CD4-positive, alpha-beta T cell treated with Interleukin-12 subunit alpha and Interleukin-12 subunit beta, for 1 hour (primary cell): ENCODE measurements around the gene ELMOD3.
"Not testable (repeated sequence)": the region's sequence is repeated elsewhere in the genome, so short reads cannot be mapped to it uniquely, and the experiment has no call there.

ENCODE experiments used
- DNase-seq: peaks from one replicate; pipeline ENCODE4 v3.0.0-alpha.2; 2020

The ELMOD3 gene

GRCh38 chr2:85354286-85355072 lies at the start of gene ELMOD3, which contains the start of gene RETSAT:
Gene ELMOD3, plus strand, starts transcription at chr2:85354769. Its CDS starts 2,430 bp downstream, at chr2:85357199.
Gene RETSAT, minus strand, starts transcription at chr2:85354528. Its CDS starts 21 bp downstream, at chr2:85354507.
- peak; percentile 99 for DNase-seq

GRCh38 chr2:85307527-85307897 lies 47.1 kb upstream of the ELMOD3 start:
- no peak for DNase-seq

- DNase-seq = no peak
Observed at GRCh38 chr2:85308201-85308600, 46.4 kb upstream of the ELMOD3 start.

GRCh38 chr2:85308896-85309555 lies 45.5 kb upstream of the ELMOD3 start:
- DNase-seq = no peak

GRCh38 chr2:85309699-85310321 lies 44.8 kb upstream of the ELMOD3 start:
- peak; percentile 25 for DNase-seq

GRCh38 chr2:85310330-85310729 lies 44.2 kb upstream of the ELMOD3 start:
- no peak for DNase-seq

GRCh38 chr2:85312404-85312803 lies 42.2 kb upstream of the ELMOD3 start:
- no peak for DNase-seq

GRCh38 chr2:85314884-85315242 lies 39.7 kb upstream of the ELMOD3 start:
- no peak for DNase-seq

- not testable (repeated sequence) for DNase-seq
Observed at GRCh38 chr2:85315921-85316320, 38.6 kb upstream of the ELMOD3 start.

- DNase-seq = peak; percentile 23
Observed at GRCh38 chr2:85318222-85319074, 36.1 kb upstream of the ELMOD3 start.

- no peak for DNase-seq
Observed at GRCh38 chr2:85319796-85320195, 34.8 kb upstream of the ELMOD3 start.

GRCh38 chr2:85323351-85323987 lies 31.1 kb upstream of the ELMOD3 start:
- DNase-seq = no peak

GRCh38 chr2:85323988-85324367 lies 30.6 kb upstream of the ELMOD3 start:
- DNase-seq = not testable (repeated sequence)

GRCh38 chr2:85324639-85325465 lies 29.7 kb upstream of the ELMOD3 start:
- no peak for DNase-seq

- DNase-seq = no peak
Observed at GRCh38 chr2:85325466-85325811, 29.1 kb upstream of the ELMOD3 start.

- peak; percentile 56 for DNase-seq
Observed at GRCh38 chr2:85326406-85327159, 28.0 kb upstream of the ELMOD3 start.

- DNase-seq = peak; percentile 56
Observed at GRCh38 chr2:85327160-85327821, 27.3 kb upstream of the ELMOD3 start.

GRCh38 chr2:85327822-85328617 lies 26.5 kb upstream of the ELMOD3 start, which contains the start of gene TGOLN2:
Gene TGOLN2, minus strand, starts transcription at chr2:85327989. Its CDS starts 27 bp downstream, at chr2:85327962.
- peak; percentile 94 for DNase-seq

GRCh38 chr2:85329181-85329651 lies 25.4 kb upstream of the ELMOD3 start:
- DNase-seq = no peak
